Transverse colon (tissue), 3 donors: Measurements from ENCODE around the gene HAT1.

Source experiments
- POLR2A ChIP-seq: fragments of 450-650 bp; IDR thresholded peaks from one replicate; pipeline ENCODE4 v1.6.1; 2016; ENCODE audit warnings: antibody characterized with exemption, mild to moderate bottlenecking, moderate library complexity
- TF ChIP-seq, protein P1 (sequence below), 5 experiments: fragments of 200-600 bp in 3 of 5; fragments of 450-650 bp in 2 of 5; sonication (generic) in 3 of 5; IDR thresholded peaks; 1 replicate in 2 of 5; 2 replicates in 3 of 5; pipeline ENCODE4 v1.5.1; 2016 to 2017; ENCODE audit warnings: antibody characterized with exemption in 5 of 5, inconsistent platforms in 3 of 5, mild to moderate bottlenecking in 2 of 5, moderate library complexity in 1 of 5

DNA sequence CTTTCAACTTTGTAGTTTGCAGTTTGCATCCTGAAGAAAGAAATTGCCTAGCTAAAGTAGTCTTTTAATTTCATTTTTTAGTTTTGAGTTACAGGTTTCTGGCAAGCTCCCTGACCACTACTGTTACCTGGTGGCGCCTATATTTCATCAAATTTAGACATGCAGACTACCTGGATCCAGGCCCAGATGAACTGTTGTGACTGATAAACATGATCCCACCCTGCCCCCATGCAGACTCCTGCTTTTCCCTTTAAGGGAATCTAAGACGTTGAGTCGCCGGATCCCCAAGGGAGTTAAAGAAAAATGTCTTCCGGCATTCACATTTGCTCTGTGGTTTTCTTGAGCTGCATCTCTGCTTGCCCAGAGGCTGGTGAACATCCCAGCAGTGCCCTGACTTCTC lies 99.7 kb downstream of the HAT1 start:
- no peak for TF ChIP-seq POLR2A
- TF ChIP-seq, protein P1, sequence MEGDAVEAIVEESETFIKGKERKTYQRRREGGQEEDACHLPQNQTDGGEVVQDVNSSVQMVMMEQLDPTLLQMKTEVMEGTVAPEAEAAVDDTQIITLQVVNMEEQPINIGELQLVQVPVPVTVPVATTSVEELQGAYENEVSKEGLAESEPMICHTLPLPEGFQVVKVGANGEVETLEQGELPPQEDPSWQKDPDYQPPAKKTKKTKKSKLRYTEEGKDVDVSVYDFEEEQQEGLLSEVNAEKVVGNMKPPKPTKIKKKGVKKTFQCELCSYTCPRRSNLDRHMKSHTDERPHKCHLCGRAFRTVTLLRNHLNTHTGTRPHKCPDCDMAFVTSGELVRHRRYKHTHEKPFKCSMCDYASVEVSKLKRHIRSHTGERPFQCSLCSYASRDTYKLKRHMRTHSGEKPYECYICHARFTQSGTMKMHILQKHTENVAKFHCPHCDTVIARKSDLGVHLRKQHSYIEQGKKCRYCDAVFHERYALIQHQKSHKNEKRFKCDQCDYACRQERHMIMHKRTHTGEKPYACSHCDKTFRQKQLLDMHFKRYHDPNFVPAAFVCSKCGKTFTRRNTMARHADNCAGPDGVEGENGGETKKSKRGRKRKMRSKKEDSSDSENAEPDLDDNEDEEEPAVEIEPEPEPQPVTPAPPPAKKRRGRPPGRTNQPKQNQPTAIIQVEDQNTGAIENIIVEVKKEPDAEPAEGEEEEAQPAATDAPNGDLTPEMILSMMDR (IDR thresholded peaks at IDR 0.05): no peak
